ENCODE data around the gene LRCOL1.

Gene LRCOL1

GRCh38 chr12:132635076-132635955 is 24.9 kb upstream of the LRCOL1 start:
- DNase-seq, result no peak

DNA sequence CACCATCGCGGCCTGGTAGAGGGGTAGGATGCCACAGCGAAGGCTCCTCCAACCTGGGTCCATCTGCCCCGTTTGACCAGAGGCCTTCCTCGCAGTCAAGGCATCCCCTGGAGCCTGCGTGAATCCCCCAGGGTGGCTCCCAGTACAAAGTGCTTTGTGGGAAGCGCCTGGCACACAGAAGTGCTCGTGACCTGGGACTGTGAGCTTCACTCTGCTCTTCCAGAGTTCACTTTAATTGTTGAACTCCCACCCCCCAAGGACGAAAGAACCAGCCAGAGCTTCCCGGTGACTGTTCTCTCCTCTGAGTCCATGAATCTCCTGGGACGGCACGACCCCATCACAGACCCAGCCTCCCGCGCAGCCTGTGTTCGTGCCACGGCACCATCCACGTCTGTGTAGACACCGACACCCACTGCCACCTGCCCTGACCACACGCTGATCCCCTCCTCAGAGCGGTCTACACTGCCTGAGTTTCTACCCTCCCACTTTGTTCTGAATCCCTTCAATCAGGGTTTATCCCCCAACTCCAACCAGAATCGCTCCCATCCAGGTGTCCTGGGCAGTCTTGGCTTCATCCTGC is 24.1 kb upstream of the LRCOL1 start:
- no peak for DNase-seq

GRCh38 chr12:132633901-132634300 is 23.5 kb upstream of the LRCOL1 start:
- DNase-seq, result no peak

DNA sequence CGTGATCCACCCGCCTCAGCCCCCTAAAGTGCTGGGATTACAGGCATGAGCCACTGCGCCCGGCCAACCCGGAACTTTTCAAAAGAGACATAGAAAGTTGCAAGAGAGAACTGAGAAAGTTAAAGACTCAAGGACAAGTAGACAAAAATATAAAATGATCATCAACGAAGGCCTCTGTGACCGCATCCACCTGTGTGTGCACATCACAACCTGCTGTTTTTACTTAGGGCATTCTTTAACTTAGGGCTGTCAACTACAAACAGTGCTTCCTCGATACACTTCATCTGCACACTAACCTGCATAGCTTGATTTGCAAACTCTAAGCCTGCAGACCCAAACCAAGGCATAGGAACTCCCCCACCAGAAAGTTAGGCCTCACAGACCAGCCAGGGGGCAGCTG is 23.0 kb upstream of the LRCOL1 start:
- no peak for DNase-seq

GRCh38 chr12:132632521-132633228 is 22.3 kb upstream of the LRCOL1 start:
- DNase-seq, result peak in 1 of 2 donors; percentile 23

- no peak for DNase-seq
These were observed 21.3 kb upstream of the LRCOL1 start for GRCh38 chr12:132631666-132632065.

DNA sequence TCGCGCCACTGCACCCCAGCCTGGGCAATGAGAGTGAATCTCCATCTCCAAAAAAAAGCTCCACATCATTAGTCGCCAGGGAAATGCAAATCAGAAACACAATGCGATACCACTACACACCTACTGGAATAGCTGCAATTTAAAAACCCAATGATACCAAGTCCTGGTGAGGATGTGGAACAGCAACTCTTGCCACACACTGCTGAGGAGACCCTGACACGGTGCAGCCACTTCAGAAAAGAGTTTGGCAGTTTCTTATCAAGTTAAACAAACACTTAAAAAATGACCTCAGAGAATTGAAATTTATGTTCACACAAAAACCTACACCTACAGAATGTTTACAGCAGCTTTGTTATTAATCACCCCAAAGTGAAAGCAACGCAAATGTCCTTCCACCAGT is 20.3 kb upstream of the LRCOL1 start:
- DNase-seq, result no peak

GRCh38 chr12:132629330-132629729 is 18.9 kb upstream of the LRCOL1 start:
- no peak for DNase-seq

- DNase-seq, result no peak
These were observed 15.5 kb upstream of the LRCOL1 start for GRCh38 chr12:132625731-132626430.

DNA sequence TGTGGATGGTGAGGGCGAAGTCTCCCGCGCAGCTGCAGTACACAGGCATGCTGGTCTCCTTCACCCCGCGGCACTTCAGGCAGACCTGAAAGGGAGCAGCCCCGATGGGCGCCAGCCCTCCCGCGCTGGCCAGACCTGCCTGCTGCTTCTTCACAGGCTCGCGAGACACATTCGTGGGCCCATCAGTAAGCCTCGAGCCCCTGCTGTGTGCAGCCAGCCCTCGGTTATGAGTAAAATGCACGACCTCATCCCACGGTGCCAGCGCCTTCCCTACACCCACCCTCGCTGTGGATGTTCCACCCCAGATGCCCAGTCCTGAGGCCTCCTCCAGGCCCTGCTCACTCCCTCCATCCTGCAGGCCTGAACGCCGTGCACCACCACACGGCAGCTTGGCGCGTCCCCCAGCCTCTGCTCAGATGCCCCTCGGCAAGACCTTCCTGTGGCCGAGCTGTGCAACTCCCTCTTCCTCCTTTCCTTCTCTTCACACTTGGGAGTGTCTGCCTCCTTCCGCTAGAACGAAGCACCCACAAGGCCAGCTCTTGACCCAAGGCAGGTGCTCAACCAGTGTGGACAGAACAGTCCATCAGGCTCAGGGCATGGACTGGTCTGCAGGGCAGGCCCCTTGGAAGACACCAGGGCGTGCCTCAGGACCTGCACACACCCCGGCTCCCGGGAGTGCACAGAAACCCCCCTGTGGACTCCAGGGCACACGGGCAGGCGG is 14.7 kb upstream of the LRCOL1 start:
- no peak for DNase-seq

DNA sequence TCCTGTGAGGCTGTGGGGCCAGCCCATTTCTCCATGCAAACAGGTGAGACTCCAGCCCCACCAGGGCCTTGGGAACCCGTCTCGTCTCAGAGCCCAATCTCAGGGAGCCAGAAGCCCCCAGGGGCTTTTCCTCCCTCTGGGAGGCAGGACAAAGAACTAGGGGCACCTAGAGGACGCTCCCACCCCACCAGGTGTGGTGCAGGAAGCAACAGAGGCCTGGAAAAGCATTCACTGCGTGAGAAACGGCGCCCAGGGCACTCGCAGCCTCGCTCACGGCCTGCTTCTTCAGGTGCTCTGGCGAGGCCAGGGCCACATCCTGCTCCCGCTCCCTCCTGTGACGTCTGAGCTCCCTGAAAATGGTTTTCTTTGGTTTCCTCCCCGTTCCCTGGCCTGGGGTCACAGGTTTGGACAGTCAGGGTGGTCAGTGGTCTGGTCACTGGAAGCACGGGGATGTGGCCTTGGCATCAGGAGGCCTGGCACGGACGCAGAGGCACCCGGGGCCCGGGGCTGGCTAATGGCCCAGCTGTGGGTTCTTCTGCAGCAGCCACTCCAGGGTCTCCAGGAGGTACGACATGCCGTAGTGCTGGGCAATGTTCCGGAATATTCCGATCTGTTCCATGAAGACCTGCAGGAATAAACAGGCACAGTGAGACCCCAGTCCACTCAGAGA is 13.9 kb upstream of the LRCOL1 start:
- DNase-seq, result no peak

- DNase-seq, result no peak
These were observed 12.9 kb upstream of the LRCOL1 start for GRCh38 chr12:132623072-132623869.

GRCh38 chr12:132622437-132623071 is 12.2 kb upstream of the LRCOL1 start:
- no peak for DNase-seq

DNA sequence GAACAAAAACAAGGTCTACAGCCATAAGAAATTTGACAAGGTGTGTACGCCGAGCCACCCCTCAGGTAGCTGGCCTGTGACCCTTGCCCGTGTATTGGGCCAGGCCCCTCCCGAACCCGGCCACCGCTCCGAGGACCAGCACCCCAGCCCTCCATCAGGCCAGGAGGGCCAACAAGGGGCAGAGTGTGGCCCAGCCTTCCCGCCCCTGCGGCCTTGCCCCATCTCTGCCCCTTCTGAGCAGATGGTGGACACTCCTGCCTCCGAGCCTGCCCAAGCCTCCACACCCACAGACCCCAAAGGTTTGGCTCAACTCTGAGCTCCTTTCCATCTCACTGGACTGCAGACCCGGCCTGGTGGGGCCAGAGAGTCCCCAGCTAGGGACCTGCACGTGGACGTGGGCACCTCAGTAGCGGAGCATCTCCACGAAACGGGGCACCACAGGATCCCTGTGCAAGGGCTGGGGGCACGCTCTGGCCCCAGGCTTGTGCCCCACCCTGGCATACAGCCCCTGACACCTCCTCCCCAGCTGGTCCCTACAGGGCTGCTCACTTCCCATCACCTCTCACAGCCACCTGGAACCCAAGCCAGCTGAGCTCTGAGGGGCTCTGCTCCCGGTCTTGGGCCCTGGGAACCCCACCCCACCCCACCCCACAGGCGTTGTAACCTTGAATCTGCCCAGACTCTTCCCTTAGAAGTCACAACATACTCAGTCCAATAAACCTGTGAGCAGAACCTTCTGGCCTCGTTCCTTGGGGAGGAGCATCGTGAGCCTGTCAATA is 11.5 kb upstream of the LRCOL1 start:
- DNase-seq, result no peak

DNA sequence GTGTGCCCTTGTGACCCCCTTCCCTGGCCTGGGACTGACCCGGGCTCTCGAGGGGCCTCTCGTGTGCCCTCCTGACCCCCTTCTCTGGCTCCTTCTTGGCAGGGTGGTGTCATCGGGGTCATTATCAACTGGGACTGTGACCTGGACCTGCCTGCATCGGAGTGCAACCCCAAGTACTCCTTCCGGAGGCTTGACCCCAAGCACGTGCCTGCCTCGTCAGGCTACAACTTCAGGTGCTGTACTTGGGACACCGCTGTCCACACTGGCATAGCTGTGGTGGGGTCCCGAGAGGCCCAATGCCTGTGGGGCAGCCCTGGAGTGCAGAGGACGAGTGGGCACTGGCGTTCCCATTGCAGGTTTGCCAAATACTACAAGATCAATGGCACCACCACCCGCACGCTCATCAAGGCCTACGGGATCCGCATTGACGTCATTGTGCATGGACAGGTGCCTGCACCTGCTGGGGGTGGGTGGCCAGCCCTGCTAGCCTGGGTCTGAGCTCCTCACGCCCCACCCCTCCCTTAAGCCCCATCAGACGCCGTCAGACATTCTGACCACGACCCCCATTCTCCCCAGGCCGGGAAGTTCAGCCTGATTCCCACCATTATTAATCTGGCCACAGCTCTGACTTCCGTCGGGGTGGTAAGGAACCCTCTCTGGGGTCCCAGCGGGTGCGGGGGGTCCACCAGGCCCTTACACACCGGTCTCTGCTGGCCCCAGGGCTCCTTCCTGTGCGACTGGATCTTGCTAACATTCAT is 10.7 kb upstream of the LRCOL1 start:
- no peak for DNase-seq

GRCh38 chr12:132620113-132620898 is 9.9 kb upstream of the LRCOL1 start:
- DNase-seq, result no peak

DNA sequence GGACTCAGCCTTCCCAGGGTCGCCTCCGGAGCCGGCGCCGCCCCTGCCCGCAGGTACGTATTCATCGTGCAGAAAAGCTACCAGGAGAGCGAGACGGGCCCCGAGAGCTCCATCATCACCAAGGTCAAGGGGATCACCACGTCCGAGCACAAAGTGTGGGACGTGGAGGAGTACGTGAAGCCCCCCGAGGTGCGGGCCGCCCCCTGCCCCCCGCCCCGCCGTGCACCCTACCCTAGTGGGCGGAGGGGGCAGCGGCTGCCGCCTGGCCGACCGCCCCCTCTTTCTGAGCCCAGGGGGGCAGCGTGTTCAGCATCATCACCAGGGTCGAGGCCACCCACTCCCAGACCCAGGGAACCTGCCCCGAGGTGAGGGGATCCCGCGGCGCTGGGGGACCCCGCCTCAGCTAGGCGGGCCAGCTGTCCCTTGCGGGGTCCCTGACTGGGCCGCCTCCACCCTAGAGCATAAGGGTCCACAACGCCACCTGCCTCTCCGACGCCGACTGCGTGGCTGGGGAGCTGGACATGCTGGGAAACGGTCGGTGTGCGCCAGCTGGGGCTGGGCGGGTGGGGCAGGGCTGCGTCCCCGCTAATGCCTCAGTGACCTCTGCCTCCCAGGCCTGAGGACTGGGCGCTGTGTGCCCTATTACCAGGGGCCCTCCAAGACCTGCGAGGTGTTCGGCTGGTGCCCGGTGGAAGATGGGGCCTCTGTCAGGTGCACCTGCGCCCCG is 9.2 kb upstream of the LRCOL1 start:
- no peak for DNase-seq

GRCh38 chr12:132619071-132619385 is 8.6 kb upstream of the LRCOL1 start:
- DNase-seq, result no peak
